HG03139 (cell line): Measurements from ENCODE around the gene HAND2.

Source experiments
- ATAC-seq: cut with Tn5 transposase; IDR thresholded peaks from one replicate; pipeline ENCODE4 v1.9.1; 2021; ENCODE audit not compliant: unreplicated experiment

HAND2 gene

DNA sequence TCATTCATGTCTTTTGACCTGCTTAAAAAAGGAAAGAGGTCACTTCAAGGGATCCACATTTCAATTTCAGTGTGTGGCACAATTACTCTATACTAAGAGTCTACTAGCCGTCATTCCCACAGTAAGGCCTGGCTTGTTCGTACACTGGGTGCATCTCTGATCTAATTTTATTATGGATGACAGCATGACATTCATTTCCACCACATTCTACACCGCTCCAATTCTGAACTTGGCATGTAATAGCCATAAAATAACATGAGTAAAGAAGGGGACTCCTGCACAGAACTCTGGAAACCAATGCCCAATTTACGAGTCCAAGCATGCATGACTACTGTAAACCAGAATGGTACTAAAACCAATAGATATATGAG is 51.1 kb downstream of the HAND2 start:
- no peak for ATAC-seq

DNA sequence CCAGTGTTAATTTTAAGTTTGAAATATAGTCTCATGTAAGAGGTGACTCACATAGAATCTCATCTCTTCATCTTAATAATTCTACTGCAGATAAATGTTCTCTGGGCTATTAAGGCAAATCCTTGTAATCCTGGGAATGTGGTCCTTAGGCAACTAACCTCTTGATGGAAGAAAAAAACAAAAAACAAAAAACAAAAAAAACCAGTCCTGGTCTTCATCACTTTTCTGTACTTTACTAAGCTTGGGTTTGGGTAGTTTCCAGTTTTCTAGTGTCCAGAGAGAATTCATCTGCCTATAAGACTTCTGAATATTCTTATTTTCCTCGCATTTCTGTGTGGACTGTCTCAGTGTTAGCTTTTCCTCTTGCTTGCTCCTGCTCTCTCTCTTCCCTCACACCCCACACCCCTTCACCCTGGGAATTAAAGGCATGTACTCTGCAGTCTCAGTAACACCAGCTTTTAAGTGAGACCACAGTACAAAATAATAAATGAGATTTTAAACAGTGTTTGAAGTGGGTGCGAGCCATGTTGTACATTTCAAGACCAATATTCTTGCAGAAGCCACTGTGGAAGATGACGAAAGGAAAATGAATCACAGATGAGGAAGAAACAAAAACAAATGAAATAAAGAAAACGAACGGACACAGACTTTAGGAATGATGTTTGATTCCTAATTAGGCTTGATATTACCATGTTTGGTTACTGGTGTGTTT is 51.7 kb downstream of the HAND2 start:
- no peak for ATAC-seq

DNA sequence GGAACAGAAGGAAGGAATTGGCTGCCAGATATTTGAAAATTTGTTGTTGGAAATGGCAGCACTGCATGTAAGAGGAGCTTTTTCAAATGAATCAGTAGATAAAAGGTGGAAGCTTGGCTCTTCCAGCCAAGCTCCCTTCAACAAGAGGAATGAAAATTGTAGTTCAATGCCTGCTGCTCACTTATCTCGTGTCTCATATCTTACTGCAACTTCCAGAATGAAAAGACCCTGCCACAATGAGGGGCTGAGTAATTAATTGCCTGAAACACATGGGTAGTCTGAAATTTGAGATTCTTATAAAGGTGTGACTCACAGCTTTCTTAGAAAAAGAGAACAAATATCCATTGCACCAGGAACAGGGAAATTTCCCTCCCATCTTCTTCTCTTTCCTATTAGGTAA is 53.0 kb downstream of the HAND2 start:
- no peak for ATAC-seq
